GM06990 (cell line): ENCODE data around the gene RSPH9.

Source experiments
- DNase-seq: peaks from one replicate; pipeline ENCODE4 v3.0.0-alpha.2; 2011; ENCODE audit not compliant: insufficient read length; ENCODE audit errors: extremely low read depth
- H3K27me3 ChIP-seq: replicated peaks from 2 replicates; pipeline ENCODE4 v1.6.0; 2011; ENCODE audit warnings: low read length; ENCODE audit not compliant: control insufficient read depth, insufficient read depth
- H3K36me3 ChIP-seq: 2 replicates; pipeline ENCODE4 v1.5.1; 2011; ENCODE audit warnings: low read length; ENCODE audit not compliant: control insufficient read depth, insufficient read depth
- H3K4me3 ChIP-seq: replicated peaks from 2 replicates; pipeline ENCODE4 v1.5.1; 2011; ENCODE audit warnings: low read depth, mild to moderate bottlenecking, control low read depth, low read length
- TF ChIP-seq, protein P1 (sequence below): IDR thresholded peaks from 2 replicates; pipeline ENCODE4 v1.5.1; 2011; ENCODE audit warnings: low read length, control low read depth, mild to moderate bottlenecking, inconsistent platforms; ENCODE audit not compliant: insufficient read depth, poor library complexity, severe bottlenecking

The RSPH9 gene

DNA sequence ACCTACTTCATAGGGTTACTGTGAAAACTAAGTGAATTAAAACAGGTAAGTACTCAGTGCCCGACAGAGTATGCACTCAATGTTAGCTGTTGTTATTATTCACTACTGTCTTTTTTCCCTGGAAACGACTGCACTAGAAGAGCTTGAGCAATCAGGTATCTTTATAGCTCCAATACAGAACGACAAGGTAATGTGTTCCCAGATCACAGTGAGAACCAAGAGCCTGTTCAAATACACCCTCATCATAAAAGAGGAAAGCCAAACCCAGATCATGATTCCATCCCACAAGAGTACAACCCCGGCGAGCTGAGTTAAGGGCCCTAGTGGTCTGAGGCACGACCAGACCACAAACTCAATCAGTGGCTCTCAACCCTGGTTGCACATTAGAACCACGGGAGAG is 32.9 kb downstream of the RSPH9 start:
- H3K36me3 ChIP-seq: peaks cover 46% of the 10 kb centered on the region
- TF ChIP-seq, protein P1, sequence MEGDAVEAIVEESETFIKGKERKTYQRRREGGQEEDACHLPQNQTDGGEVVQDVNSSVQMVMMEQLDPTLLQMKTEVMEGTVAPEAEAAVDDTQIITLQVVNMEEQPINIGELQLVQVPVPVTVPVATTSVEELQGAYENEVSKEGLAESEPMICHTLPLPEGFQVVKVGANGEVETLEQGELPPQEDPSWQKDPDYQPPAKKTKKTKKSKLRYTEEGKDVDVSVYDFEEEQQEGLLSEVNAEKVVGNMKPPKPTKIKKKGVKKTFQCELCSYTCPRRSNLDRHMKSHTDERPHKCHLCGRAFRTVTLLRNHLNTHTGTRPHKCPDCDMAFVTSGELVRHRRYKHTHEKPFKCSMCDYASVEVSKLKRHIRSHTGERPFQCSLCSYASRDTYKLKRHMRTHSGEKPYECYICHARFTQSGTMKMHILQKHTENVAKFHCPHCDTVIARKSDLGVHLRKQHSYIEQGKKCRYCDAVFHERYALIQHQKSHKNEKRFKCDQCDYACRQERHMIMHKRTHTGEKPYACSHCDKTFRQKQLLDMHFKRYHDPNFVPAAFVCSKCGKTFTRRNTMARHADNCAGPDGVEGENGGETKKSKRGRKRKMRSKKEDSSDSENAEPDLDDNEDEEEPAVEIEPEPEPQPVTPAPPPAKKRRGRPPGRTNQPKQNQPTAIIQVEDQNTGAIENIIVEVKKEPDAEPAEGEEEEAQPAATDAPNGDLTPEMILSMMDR: no peak
- DNase-seq: no peak
- no peak overlapping the region for H3K4me3 ChIP-seq
- no peaks in the 10 kb centered on the region for H3K27me3 ChIP-seq

DNA sequence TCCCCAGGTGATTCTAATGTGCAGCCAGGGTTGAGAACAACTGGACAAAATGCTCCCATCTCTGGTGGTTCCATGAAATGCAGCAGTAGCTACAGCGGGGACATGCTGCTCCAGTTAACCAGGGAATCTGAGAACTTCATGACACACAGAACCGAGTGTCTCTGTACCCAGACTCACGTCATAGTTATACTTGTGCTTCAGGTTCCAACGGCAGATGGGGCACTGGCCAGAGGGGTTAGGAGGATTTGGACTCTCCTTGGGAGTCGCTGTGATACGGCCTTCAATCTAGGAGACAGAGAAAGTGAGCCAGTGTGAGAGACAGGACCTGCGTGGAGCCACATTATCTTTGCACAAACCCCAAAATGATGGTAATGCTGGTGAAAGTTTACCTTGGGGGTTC is 33.5 kb downstream of the RSPH9 start:
- no peak for DNase-seq
- Histone ChIP-seq H3K27me3 (no peaks in the 10 kb centered on the region), H3K36me3 (peaks cover 46% of the 10 kb centered on the region), H3K4me3 (no peak overlapping the region)
- TF ChIP-seq, protein P1: no peak

DNA sequence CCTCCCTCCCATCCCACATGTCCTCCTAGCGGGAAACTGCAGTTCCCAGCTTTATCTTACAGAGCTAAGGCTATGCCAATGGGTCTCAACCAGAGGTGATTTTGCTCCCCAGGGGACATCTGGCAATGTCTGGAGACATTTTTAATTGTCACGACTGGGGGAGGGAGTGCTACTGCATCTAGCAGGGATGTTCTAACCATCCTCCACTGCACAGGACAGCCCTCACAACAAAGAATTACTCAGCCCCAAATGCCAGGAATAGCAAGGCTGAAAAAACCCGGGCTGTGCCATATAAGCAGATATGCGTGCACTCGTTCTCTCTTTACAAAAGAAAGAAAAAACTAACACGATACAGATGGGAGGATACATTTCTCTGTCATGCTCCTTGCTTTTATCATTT is 34.2 kb downstream of the RSPH9 start:
- Histone ChIP-seq H3K27me3 (no peaks in the 10 kb centered on the region), H3K36me3 (peaks cover 43% of the 10 kb centered on the region), H3K4me3 (no peak overlapping the region)
- no peak for DNase-seq
- TF ChIP-seq, protein P1: no peak

DNA sequence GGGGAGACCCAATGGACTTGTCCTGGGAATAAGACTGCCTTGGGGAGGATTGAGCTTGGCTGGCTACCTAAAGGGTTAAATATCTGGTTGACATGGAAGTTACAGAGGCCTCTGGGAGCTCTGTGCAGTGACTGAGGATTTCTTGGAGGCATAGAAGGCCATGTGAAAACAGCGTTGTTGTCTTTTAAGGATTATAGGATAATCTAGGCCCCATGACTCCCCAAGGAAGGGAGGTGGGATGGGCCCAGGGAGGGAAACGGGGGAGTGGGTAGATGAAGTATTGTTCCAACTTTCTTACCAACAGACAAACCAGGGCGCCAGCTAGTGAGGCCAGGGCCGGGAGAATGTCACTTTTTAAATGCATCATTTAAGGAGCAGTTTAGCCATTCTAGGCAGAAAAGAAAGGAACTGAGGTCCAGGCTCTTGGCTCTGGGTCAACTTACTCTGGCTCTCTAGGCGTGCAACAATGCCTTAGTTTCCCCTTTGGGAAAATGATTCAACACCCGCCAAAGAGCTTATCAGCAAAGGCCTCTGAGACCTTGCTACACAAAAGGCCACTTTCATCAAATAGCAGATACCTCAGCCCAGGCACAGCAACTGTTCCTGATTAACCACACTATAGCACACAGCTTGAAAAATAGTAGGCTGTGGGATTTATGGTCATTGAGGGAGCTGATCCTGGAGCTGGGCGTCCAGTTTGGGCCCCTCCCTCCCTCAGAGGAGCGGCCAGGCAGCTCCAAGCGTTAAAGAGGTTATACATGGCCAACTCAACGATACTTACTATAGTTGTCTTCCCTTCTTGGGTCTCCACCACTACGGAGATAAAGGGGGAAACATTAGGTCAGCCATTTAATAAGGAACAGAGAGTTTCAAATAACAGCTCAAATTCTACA is 35.7 kb downstream of the RSPH9 start:
- TF ChIP-seq, protein P1: no peak
- no peak for DNase-seq
- H3K36me3 ChIP-seq: peaks cover 33% of the 10 kb centered on the region
- H3K27me3 ChIP-seq: no peaks in the 10 kb centered on the region
- H3K4me3 ChIP-seq: no peak overlapping the region

DNA sequence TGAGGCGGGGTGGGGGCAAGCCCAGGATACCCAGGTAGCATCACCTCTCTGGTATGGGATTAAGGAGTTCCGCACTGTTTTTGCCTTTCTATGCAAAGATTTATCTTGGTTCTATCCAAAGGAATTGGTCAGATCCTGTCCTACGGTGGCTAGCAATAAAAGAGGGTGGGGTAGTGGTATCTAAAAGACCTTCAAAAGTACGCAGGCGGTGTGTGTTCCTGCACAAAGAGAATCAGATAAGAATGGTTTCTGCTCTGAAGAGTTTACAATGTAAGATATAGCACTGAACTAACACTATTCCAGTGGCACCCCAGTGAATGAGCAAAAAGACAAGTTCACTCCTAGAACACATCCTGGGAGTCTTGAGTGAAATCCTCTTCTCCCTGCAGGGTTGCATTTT is 36.5 kb downstream of the RSPH9 start:
- no peak overlapping the region for H3K4me3 ChIP-seq
- peaks cover 32% of the 10 kb centered on the region for H3K36me3 ChIP-seq
- DNase-seq: no peak
- no peaks in the 10 kb centered on the region for H3K27me3 ChIP-seq
- TF ChIP-seq, protein P1: no peak
